WTC11 (cell line): ENCODE results near the gene MYOM1. TPM values are rescaled to one million over a fixed set of nuclear protein-coding genes. Genes with fewer than 3 reads are reported as not detected.
A peak's percentile ranks its signal among the peaks of the same experiment; 100 is the strongest.

Experiments
- ATAC-seq: fragments of 200-7000 bp; cut with Tn5 transposase; 2 replicates; pipeline ENCODE4 v1.10.0; 2021; ENCODE audit warnings: mild to moderate bottlenecking, moderate library complexity
- CTCF ChIA-PET: fragments of 300-600 bp; sonication (Branson Sonifier 250); formaldehyde crosslinking; loops from one replicate; lab custom pipeline; 2021; ENCODE audit warnings: antibody characterized with exemption; lab: Charles Lee
- POLR2A ChIA-PET: fragments of 350-600 bp; sonication (Branson Sonifier 250); formaldehyde crosslinking; loops from one replicate; lab custom pipeline; 2021; ENCODE audit warnings: antibody characterized with exemption; lab: Charles Lee
- DNase-seq: peaks from one replicate; pipeline ENCODE4 v3.0.0; 2021; ENCODE audit warnings: low spot score
- H3K27ac Mint-ChIP-seq: 2 replicates; pipeline ENCODE4 v1.8.0; 2021; ENCODE audit warnings: mixed read lengths
- H3K27me3 Mint-ChIP-seq: 2 replicates; pipeline ENCODE4 v1.8.0; 2021; ENCODE audit warnings: low read depth, mild to moderate bottlenecking, moderate library complexity, mixed read lengths
- H3K36me3 Mint-ChIP-seq: 2 replicates; pipeline ENCODE4 v1.8.0; 2021; ENCODE audit warnings: mixed read lengths
- H3K4me1 Mint-ChIP-seq: 2 replicates; pipeline ENCODE4 v1.8.0; 2022; ENCODE audit warnings: mixed read lengths
- H3K4me3 Mint-ChIP-seq: 2 replicates; pipeline ENCODE4 v1.8.0; 2021; ENCODE audit warnings: mild to moderate bottlenecking, moderate library complexity, mixed read lengths
- H3K9me3 Mint-ChIP-seq: 2 replicates; pipeline ENCODE4 v1.8.0; 2021; ENCODE audit warnings: mixed read lengths
- CDX4 ChIP-seq: fragments of 250-450 bp; sonication (Bioruptor Pico); IDR thresholded peaks from 2 replicates; pipeline ENCODE4 v1.9.0; 2021; ENCODE audit warnings: moderate library complexity, mild to moderate bottlenecking, inconsistent platforms, borderline replicate concordance
- CREB1 ChIP-seq: sonication (generic); formaldehyde crosslinking; IDR thresholded peaks from 2 replicates; pipeline ENCODE4 v1.8.0; 2023; ENCODE audit warnings: mild to moderate bottlenecking, missing genetic modification reagents
- FOXP4 ChIP-seq: sonication (generic); formaldehyde crosslinking; IDR thresholded peaks from 2 replicates; pipeline ENCODE4 v1.8.0; 2022; ENCODE audit warnings: mild to moderate bottlenecking, missing genetic modification reagents
- GABPB1 ChIP-seq: sonication (generic); formaldehyde crosslinking; IDR thresholded peaks from 2 replicates; pipeline ENCODE4 v1.8.1; 2023; ENCODE audit warnings: mild to moderate bottlenecking, missing genetic modification reagents
- JUN ChIP-seq: sonication (generic); formaldehyde crosslinking; IDR thresholded peaks from 2 replicates; pipeline ENCODE4 v1.8.0; 2023; ENCODE audit warnings: mild to moderate bottlenecking, missing genetic modification reagents
- PRDM15 ChIP-seq: sonication (generic); formaldehyde crosslinking; IDR thresholded peaks from 2 replicates; pipeline ENCODE4 v1.8.0; 2022; ENCODE audit warnings: missing genetic modification reagents
- ZBTB21 ChIP-seq: sonication (generic); formaldehyde crosslinking; IDR thresholded peaks from 2 replicates; pipeline ENCODE4 v1.8.1; 2023; ENCODE audit warnings: mild to moderate bottlenecking, missing genetic modification reagents, borderline replicate concordance
- ZBTB43 ChIP-seq: sonication (generic); formaldehyde crosslinking; IDR thresholded peaks from 2 replicates; pipeline ENCODE4 v1.8.1; 2023; ENCODE audit warnings: mild to moderate bottlenecking, missing genetic modification reagents
- ZMAT4 ChIP-seq: fragments of 250-450 bp; sonication (Bioruptor Pico); IDR thresholded peaks from 2 replicates; pipeline ENCODE4 v1.9.0; 2021; ENCODE audit warnings: mild to moderate bottlenecking
- ZNF425 ChIP-seq: fragments of 250-450 bp; sonication (Bioruptor Pico); conservative IDR thresholded peaks from 2 replicates; pipeline ENCODE4 v1.9.0; 2021; ENCODE audit warnings: mild to moderate bottlenecking
- total RNA-seq: library from RNA; stranded (reverse); gene quantifications from 3 replicates; pipeline ENCODE4 v1.2.3, GENCODE V29; 2021
- TF ChIP-seq, protein P1 (sequence below): sonication (generic); formaldehyde crosslinking; IDR thresholded peaks from 2 replicates; pipeline ENCODE4 v1.8.1; 2022; ENCODE audit warnings: missing genetic modification reagents, borderline replicate concordance
- TF ChIP-seq, protein P2 (sequence below): sonication (generic); formaldehyde crosslinking; IDR thresholded peaks from 2 replicates; pipeline ENCODE4 v1.8.0; 2023; ENCODE audit warnings: mild to moderate bottlenecking, missing genetic modification reagents

Gene MYOM1
- total RNA-seq, 1 experiment from 2014 or later = 0.35 TPM

DNA sequence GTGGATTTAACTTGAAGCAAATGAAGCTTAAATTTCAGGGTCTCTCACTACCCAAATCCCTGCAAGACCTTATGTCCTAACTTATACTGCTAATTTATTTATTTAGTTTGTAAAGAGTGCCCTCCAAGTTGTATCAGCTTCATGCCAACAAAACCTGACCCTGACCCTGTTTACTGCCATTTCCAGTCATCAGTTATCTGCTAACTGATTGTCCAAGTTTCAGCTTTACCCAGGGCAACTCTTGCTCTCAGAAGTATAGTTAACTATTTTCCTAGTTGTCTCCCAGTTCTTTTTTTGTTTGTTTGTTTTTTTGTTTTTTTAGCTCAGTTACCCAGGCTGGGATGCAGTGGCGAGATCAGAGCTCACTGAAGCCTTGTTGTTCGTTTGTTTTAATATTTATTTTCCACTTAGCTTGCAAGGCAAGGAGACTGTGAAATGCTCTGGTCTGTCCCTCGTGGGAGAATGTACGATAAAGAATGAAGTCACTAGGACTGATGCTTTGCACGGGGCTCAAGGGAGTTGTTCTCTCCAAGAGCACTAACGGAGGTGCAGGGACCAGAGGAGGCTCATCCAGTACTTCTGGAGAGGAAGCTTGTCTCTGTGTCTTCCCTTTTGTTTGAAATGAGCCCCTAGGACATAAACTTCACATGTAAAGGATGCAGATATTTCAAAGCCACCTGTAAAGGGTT, 35.3 kb downstream of the MYOM1 start:
- TF ChIP-seq ZBTB43 (CRISPR knock-in tag) (no peak), ZBTB21 (CRISPR knock-in tag) (no peak), PRDM15 (no peak)
- TF ChIP-seq, protein P1, sequence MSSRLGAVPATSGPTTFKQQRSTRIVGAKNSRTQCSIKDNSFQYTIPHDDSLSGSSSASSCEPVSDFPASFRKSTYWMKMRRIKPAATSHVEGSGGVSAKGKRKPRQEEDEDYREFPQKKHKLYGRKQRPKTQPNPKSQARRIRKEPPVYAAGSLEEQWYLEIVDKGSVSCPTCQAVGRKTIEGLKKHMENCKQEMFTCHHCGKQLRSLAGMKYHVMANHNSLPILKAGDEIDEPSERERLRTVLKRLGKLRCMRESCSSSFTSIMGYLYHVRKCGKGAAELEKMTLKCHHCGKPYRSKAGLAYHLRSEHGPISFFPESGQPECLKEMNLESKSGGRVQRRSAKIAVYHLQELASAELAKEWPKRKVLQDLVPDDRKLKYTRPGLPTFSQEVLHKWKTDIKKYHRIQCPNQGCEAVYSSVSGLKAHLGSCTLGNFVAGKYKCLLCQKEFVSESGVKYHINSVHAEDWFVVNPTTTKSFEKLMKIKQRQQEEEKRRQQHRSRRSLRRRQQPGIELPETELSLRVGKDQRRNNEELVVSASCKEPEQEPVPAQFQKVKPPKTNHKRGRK (CRISPR knock-in tag) = no peak
- TF ChIP-seq, protein P2, sequence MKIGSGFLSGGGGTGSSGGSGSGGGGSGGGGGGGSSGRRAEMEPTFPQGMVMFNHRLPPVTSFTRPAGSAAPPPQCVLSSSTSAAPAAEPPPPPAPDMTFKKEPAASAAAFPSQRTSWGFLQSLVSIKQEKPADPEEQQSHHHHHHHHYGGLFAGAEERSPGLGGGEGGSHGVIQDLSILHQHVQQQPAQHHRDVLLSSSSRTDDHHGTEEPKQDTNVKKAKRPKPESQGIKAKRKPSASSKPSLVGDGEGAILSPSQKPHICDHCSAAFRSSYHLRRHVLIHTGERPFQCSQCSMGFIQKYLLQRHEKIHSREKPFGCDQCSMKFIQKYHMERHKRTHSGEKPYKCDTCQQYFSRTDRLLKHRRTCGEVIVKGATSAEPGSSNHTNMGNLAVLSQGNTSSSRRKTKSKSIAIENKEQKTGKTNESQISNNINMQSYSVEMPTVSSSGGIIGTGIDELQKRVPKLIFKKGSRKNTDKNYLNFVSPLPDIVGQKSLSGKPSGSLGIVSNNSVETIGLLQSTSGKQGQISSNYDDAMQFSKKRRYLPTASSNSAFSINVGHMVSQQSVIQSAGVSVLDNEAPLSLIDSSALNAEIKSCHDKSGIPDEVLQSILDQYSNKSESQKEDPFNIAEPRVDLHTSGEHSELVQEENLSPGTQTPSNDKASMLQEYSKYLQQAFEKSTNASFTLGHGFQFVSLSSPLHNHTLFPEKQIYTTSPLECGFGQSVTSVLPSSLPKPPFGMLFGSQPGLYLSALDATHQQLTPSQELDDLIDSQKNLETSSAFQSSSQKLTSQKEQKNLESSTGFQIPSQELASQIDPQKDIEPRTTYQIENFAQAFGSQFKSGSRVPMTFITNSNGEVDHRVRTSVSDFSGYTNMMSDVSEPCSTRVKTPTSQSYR = no peak
- DNase-seq = no peak
- Mint-ChIP-seq H3K9me3 (no peaks in the 10 kb centered on the region), H3K36me3 (no peaks in the 10 kb centered on the region), H3K4me3 (no peak overlapping the region), H3K27ac (no peak overlapping the region), H3K4me1 (peaks cover 13% of the 10 kb centered on the region), H3K27me3 (no peaks in the 10 kb centered on the region)
- ChIA-PET POLR2A (no interaction called here), CTCF (interaction anchor here (0.5 to 1.5 kb wide), 6 partner anchors 33 to 121 kb away, joined by 3 to 6 read pairs (median 3); no protein-coding TSS in a partner anchor)
- ATAC-seq = no peak

DNA sequence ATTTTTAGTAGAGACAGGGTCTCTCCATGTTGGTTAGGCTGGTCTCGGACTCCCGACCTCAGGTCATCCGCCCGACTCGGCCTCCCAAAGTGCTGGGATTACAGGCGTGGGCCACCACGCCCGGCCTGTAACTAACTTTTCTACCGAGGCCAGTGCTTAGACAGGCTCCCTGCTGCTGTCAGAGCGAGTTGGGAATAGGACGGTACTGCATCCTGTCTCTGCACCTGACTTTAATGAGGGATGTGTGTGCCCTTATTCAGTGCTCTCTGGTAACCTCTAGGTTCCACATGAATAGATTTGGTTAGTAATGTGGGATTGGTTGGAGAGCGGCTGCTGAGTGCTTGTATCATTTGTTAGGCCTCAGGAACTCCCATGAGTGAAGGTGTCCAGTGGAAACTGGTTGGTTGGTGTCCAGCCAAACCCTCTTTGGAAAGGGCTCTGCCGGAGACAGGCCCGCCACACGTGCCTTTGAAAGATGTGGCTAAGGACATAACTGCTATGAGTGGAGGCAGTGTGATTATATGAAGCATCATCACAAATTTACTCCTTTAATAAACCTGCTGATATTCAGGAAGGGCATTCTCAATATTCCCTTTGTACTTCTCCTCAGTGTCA, 36.6 kb downstream of the MYOM1 start:
- POLR2A ChIA-PET = no interaction called here
- no peak overlapping the region for H3K27ac Mint-ChIP-seq

More for the DNA sequence above, 36.6 kb downstream of the MYOM1 start:
- DNase-seq (no peak), ATAC-seq (peak; percentile 70)
- no peaks in the 10 kb centered on the region for H3K36me3 Mint-ChIP-seq
- no peak overlapping the region for H3K4me3 Mint-ChIP-seq
- H3K27me3 Mint-ChIP-seq = no peaks in the 10 kb centered on the region
- peaks cover 14% of the 10 kb centered on the region for H3K4me1 Mint-ChIP-seq
- no peaks in the 10 kb centered on the region for H3K9me3 Mint-ChIP-seq
- CTCF ChIA-PET = interaction anchor here (0.9 to 1.5 kb wide), 3 partner anchors 32 to 54 kb away, joined by 3 to 6 read pairs (median 5); no protein-coding TSS in a partner anchor
- TF ChIP-seq CREB1 (CRISPR knock-in tag) = no peak
- TF ChIP-seq CDX4 = no peak
- TF ChIP-seq JUN = no peak
- no peak for TF ChIP-seq FOXP4
- TF ChIP-seq ZNF425 = no peak
- TF ChIP-seq GABPB1 (CRISPR knock-in tag) = no peak
- no peak for TF ChIP-seq ZMAT4 (CRISPR knock-in tag)
